ENCODE data around the gene KCNMB1. TPM values are rescaled to one million over a fixed set of nuclear protein-coding genes. Genes with fewer than 3 reads are reported as not detected.

KCNMB1 gene
- total RNA-seq (1 to 10 TPM; 1.9 to 5.0 TPM), polyA plus RNA-seq (ENCODE audit: insufficient read length in 6 of 6) (1 to 10 TPM in 5 of 6 donors, under 1 TPM in 1; 0.78 to 1.9 (median 1.2) TPM)
- long read RNA-seq, donor 1, full-length matches to known transcripts: 4 of 4 reads
- long read RNA-seq, donor 1, partial matches to known transcripts: 0 of 4 reads
- long read RNA-seq, donor 1, other reads (novel, unspliced or antisense): 0 of 4 reads
- long read RNA-seq, donor 2: 0 reads
- long read RNA-seq, donor 3, full-length matches to known transcripts: 4 of 4 reads
- long read RNA-seq, donor 3, partial matches to known transcripts: 0 of 4 reads
- long read RNA-seq, donor 3, other reads (novel, unspliced or antisense): 0 of 4 reads
- long read RNA-seq, donor 4, full-length matches to known transcripts: 2 of 2 reads
- long read RNA-seq, donor 4, partial matches to known transcripts: 0 of 2 reads
- long read RNA-seq, donor 4, other reads (novel, unspliced or antisense): 0 of 2 reads
- long read RNA-seq, donor 5, full-length matches to known transcripts: 5 of 5 reads
- long read RNA-seq, donor 5, partial matches to known transcripts: 0 of 5 reads
- long read RNA-seq, donor 5, other reads (novel, unspliced or antisense): 0 of 5 reads
- long read RNA-seq, donor 6, full-length matches to known transcripts: 1 of 1 reads
- long read RNA-seq, donor 6, partial matches to known transcripts: 0 of 1 reads
- long read RNA-seq, donor 6, other reads (novel, unspliced or antisense): 0 of 1 reads
- long read RNA-seq, donor 7, full-length matches to known transcripts: 1 of 1 reads
- long read RNA-seq, donor 7, partial matches to known transcripts: 0 of 1 reads
- long read RNA-seq, donor 7, other reads (novel, unspliced or antisense): 0 of 1 reads
- long read RNA-seq, donor 8, full-length matches to known transcripts: 3 of 3 reads
- long read RNA-seq, donor 8, partial matches to known transcripts: 0 of 3 reads
- long read RNA-seq, donor 8, other reads (novel, unspliced or antisense): 0 of 3 reads
- long read RNA-seq, donor 9: 0 reads
- long read RNA-seq, donor 10, full-length matches to known transcripts: 14 of 15 reads
- long read RNA-seq, donor 10, partial matches to known transcripts: 0 of 15 reads
- long read RNA-seq, donor 10, other reads (novel, unspliced or antisense): 1 of 15 reads
- long read RNA-seq, donor 11, full-length matches to known transcripts: 1 of 1 reads
- long read RNA-seq, donor 11, partial matches to known transcripts: 0 of 1 reads
- long read RNA-seq, donor 11, other reads (novel, unspliced or antisense): 0 of 1 reads
- long read RNA-seq, donor 12, full-length matches to known transcripts: 1 of 1 reads
- long read RNA-seq, donor 12, partial matches to known transcripts: 0 of 1 reads
- long read RNA-seq, donor 12, other reads (novel, unspliced or antisense): 0 of 1 reads

DNA sequence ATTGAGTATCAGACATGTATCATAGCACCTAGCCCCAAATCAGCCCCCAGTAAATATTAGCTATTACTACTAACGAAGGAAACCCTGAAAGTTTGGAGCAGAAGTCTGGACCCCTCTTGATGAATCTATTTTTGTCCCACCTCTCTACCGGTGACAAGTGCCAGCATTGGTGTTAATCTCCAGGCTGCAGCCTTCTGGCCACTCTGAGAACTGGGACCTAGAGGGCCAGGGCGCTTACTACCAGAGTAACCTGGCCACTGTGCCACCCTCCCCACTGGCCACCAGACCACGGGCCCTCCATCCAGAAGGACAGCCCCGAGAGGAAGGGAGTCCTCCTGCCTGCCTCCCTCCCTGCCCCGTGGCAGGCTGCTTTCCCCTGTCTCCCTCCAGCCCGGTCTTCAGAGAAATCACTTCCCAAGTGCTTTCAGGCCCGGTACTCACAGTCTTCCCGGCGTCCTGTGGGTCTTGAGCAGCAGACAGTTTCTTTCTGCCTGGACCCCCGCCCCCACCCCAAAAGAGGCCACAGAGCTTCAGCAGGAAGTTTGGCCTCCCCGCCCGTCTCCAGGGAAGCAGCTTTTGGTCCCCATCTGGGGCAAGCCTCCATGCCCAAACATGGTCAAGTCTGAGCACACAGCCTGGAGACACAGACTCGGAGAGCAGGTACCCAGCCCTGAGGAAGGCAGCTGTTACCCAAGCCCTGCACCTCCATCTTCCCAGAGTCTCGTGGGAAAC, at the start of gene KCNMB1:
KCNMB1 (minus strand) TSS at position 550 of the 732 bp plus-strand sequence. CDS start 3,920 bp downstream, outside the sequence.
- ATAC-seq (peak; percentile 34), DNase-seq (no peak)
- no peaks in the 10 kb centered on the region for H3K36me3 ChIP-seq
- TF ChIP-seq, protein P1, sequence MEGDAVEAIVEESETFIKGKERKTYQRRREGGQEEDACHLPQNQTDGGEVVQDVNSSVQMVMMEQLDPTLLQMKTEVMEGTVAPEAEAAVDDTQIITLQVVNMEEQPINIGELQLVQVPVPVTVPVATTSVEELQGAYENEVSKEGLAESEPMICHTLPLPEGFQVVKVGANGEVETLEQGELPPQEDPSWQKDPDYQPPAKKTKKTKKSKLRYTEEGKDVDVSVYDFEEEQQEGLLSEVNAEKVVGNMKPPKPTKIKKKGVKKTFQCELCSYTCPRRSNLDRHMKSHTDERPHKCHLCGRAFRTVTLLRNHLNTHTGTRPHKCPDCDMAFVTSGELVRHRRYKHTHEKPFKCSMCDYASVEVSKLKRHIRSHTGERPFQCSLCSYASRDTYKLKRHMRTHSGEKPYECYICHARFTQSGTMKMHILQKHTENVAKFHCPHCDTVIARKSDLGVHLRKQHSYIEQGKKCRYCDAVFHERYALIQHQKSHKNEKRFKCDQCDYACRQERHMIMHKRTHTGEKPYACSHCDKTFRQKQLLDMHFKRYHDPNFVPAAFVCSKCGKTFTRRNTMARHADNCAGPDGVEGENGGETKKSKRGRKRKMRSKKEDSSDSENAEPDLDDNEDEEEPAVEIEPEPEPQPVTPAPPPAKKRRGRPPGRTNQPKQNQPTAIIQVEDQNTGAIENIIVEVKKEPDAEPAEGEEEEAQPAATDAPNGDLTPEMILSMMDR (IDR thresholded peaks at IDR 0.05): no peak
- H3K9me3 ChIP-seq: no peaks in the 10 kb centered on the region
- intact Hi-C loops (cut with DNase I): no loop called here
- H3K27me3 ChIP-seq: no peaks in the 10 kb centered on the region
- H3K27ac ChIP-seq: no peak within 1 kb of the TSS
- H3K4me3 ChIP-seq: peak within 1 kb of the TSS; percentile 13 to 34
- H3K4me1 ChIP-seq: peaks cover 0 to 7% of the 10 kb centered on the region in 2 donors

DNA sequence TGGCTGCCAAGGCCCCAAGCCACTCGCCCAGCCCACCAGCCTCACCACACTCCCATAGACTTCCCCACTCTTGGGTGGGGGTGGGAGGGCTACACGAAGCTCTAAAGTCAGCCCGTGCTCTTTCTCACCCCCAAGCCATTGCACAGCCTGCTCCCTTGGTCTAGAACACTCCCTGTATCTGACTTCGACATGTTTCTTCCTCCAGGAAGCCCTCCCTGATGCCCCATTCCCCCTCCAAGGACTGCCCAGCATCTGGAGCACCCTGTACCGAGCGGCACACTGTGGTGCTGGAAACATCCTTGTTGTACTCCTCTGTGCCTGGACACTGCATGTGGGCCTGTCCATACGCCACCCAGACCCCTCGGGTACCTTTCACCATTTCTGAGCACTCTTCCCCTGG, 49.4 kb upstream of the KCNMB1 start:
- H3K4me1 ChIP-seq: no peaks in the 10 kb centered on the region
- DNase-seq: no peak
- intact Hi-C loops (cut with DNase I): loop anchor here in 1 of 2 donors (10.0 kb wide), 1 partner anchor 196 kb away; no protein-coding TSS in a partner anchor
- no peak overlapping the region for H3K27ac ChIP-seq
- H3K27me3 ChIP-seq: no peaks in the 10 kb centered on the region
- TF ChIP-seq, protein P1 (IDR thresholded peaks at IDR 0.05): no peak
- H3K36me3 ChIP-seq: no peaks in the 10 kb centered on the region
- H3K9me3 ChIP-seq: no peaks in the 10 kb centered on the region
- ATAC-seq: no peak
- H3K4me3 ChIP-seq: no peak overlapping the region

- Histone ChIP-seq H3K27ac (no peak overlapping the region), H3K36me3 (no peaks in the 10 kb centered on the region), H3K9me3 (no peaks in the 10 kb centered on the region), H3K4me1 (no peaks in the 10 kb centered on the region), H3K27me3 (no peaks in the 10 kb centered on the region), H3K4me3 (no peak overlapping the region)
- intact Hi-C loops (cut with DNase I): loop anchor here in 1 of 2 donors (10.0 kb wide), 1 partner anchor 197 kb away; no protein-coding TSS in a partner anchor
- no peak for DNase-seq
- ATAC-seq: no peak
- TF ChIP-seq, protein P1 (IDR thresholded peaks at IDR 0.05): no peak
Measured at GRCh38 chr5:170437621-170438375, 48.6 kb upstream of the KCNMB1 start.

DNA sequence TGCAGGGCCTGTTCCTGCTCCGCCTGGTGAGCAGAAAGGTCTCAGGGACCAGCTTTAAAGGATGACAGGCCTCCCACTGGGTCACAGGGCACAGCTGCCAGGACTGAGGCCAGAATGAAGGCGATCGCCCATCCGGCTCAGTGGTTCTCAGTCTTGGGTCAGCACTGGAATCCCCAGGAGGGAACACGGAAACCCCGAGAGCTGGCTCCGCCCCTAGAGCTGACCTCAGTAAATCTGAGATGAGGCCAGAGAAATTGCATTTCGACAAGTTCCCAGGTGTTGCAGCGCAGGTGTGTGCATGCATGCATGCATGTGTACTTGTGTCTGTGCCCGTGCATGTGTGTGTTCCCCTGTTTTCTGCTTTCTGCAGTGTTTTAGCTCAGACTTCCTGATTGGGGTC, 47.2 kb upstream of the KCNMB1 start:
- DNase-seq (no peak), ATAC-seq (no peak)
- H3K9me3 ChIP-seq: peaks cover 0 to 4% of the 10 kb centered on the region in 2 donors
- H3K36me3 ChIP-seq: no peaks in the 10 kb centered on the region
- no peak overlapping the region for H3K27ac ChIP-seq
- H3K4me3 ChIP-seq: no peak overlapping the region
- no peaks in the 10 kb centered on the region for H3K27me3 ChIP-seq
- intact Hi-C loops (cut with DNase I): loop anchor here in 1 of 2 donors (10.0 kb wide), 1 partner anchor 198 kb away; no protein-coding TSS in a partner anchor
- H3K4me1 ChIP-seq: no peaks in the 10 kb centered on the region
- TF ChIP-seq, protein P1 (IDR thresholded peaks at IDR 0.05): no peak

Measured in left lung (tissue), 14 donors.